Stimulated activated CD8-positive, alpha-beta memory T cell treated with anti-CD3 and anti-CD28 coated beads, Interleukin-12 subunit alpha, Interleukin-12 subunit beta, amount 100 ng/mL, for 1 hour (primary cell): Measurements from ENCODE around the gene ARHGAP6.

Source experiments
- DNase-seq: peaks from one replicate; pipeline ENCODE4 v3.0.0-alpha.2; 2020; ENCODE audit warnings: low read depth

The ARHGAP6 gene

GRCh38 chrX:11351375-11352295 lies 314.1 kb downstream of the ARHGAP6 start:
- DNase-seq: no peak

GRCh38 chrX:11349661-11350337 lies 315.9 kb downstream of the ARHGAP6 start:
- DNase-seq: no peak

- no peak for DNase-seq
Observed at GRCh38 chrX:11349020-11349419, 316.7 kb downstream of the ARHGAP6 start.

- DNase-seq: no peak
Observed at GRCh38 chrX:11347300-11347699, 318.4 kb downstream of the ARHGAP6 start.

GRCh38 chrX:11346121-11346682 lies 319.5 kb downstream of the ARHGAP6 start:
- DNase-seq: no peak

- DNase-seq: no peak
Observed at GRCh38 chrX:11342673-11343072, 323.0 kb downstream of the ARHGAP6 start.

- no peak for DNase-seq
Observed at GRCh38 chrX:11341274-11342201, 324.2 kb downstream of the ARHGAP6 start.

- DNase-seq: no peak
Observed at GRCh38 chrX:11337292-11338009, 328.3 kb downstream of the ARHGAP6 start.

- DNase-seq: no peak
Observed at GRCh38 chrX:11336201-11336600, 329.5 kb downstream of the ARHGAP6 start.

GRCh38 chrX:11334165-11334564 lies 331.6 kb downstream of the ARHGAP6 start:
- DNase-seq: no peak

GRCh38 chrX:11331788-11332187 lies 333.9 kb downstream of the ARHGAP6 start:
- no peak for DNase-seq

GRCh38 chrX:11329021-11329420 lies 336.7 kb downstream of the ARHGAP6 start:
- DNase-seq: no peak

GRCh38 chrX:11328134-11328533 lies 337.6 kb downstream of the ARHGAP6 start:
- DNase-seq: no peak

GRCh38 chrX:11321986-11322385 lies 343.7 kb downstream of the ARHGAP6 start:
- DNase-seq: no peak

GRCh38 chrX:11319806-11320520 lies 345.8 kb downstream of the ARHGAP6 start:
- DNase-seq: no peak

GRCh38 chrX:11311706-11312105 lies 354.0 kb downstream of the ARHGAP6 start:
- no peak for DNase-seq

- DNase-seq: no peak
Observed at GRCh38 chrX:11309220-11309619, 356.5 kb downstream of the ARHGAP6 start.

GRCh38 chrX:11305641-11306040 lies 360.1 kb downstream of the ARHGAP6 start:
- no peak for DNase-seq

GRCh38 chrX:11304829-11305228 lies 360.9 kb downstream of the ARHGAP6 start:
- DNase-seq: no peak

- no peak for DNase-seq
Observed at GRCh38 chrX:11298600-11298999, 367.1 kb downstream of the ARHGAP6 start.

- no peak for DNase-seq
Observed at GRCh38 chrX:11296051-11296450, 369.7 kb downstream of the ARHGAP6 start.
